KBM-7 (cell line): ENCODE data around the gene NTRK3.
"Not testable (repeated sequence)": the region's sequence is repeated elsewhere in the genome, so short reads cannot be mapped to it uniquely, and the experiment has no call there.

ENCODE experiments used
- DNase-seq: peaks from one replicate; pipeline ENCODE4 v3.0.0-alpha.2; 2015
- in situ Hi-C: fragments of 300-500 bp; cut with MboI; formaldehyde crosslinking; loops from 2 replicates; pipeline ENCODE4 v1.14.3; 2020; ENCODE audit warnings: low sequenced_read_pairs, low pct_unique_long_range_greater_than_20kb, mixed read lengths

Gene NTRK3

DNA sequence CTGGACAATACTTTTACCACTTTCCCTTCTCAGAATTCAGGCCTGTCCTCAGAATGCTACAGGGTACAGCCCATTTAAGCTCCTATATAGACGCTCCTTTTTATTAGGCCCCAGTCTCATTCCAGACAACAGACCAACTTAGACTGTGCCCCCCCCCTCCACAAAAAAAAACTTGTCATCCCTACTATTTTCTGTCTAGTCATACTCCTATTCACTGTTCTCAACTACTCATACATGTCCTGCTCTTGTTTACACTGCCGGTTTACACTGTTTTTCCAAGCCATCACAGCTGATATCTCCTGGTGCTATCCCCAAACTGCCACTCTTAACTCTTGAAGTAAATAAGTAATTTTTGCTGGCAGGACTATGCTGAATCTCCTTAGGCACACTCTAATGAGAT lies 420.7 kb downstream of the NTRK3 start:
- DNase-seq, in situ Hi-C loops: not testable (repeated sequence)

DNA sequence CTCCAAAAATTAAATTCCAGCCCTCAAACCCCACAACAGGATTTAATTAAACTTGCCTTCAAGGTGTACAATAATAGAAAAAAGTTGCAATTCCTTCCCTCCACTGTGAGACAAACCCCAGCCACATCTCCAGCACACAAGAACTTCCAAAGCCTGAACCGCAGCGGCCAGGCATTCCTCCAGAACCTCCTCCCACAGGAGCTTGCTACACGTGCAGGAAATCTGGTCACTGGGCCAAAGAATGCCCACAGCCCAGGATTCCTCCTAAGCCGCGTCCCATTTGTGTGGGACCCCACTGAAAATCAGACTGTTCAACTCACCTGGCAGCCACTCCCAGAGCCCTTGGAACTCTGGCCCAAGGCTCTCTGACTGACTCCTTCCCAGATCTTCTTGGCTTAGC lies 423.2 kb downstream of the NTRK3 start:
- in situ Hi-C loops, DNase-seq: not testable (repeated sequence)

DNA sequence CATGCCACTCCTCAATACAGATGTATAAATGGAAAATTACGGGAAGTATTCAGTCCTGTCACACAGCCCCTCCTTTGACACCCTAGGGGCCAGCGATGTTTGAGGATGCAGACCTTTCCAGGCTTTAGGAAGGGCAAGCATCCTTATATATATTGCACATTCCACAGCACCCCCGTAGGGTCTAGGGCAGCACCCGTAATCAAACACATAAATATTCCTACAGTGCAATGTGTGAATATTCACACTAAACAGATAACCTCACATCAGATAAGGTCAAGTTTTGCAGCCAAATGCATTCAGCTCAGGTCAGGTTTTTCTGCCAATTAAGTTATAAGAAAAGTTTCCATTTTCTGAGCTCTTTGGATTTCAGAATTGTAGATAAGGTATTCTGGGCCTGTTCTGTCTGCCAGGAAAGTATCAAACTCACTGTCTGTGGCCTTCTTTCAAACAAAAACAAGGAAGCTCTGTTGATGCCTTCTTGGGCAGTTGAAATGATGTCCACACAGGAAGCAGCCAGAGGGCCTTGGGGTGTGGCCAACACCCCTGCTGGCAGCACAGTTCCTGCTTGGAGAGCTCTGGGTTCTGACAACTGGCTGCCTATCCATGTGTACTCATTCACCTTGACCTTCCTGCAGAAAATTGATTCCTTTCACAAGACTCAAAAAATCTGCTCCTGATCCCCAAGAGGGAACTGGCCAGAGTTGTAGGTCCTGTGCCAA lies 427.0 kb downstream of the NTRK3 start:
- in situ Hi-C loops: no loop called here
- no peak for DNase-seq

DNA sequence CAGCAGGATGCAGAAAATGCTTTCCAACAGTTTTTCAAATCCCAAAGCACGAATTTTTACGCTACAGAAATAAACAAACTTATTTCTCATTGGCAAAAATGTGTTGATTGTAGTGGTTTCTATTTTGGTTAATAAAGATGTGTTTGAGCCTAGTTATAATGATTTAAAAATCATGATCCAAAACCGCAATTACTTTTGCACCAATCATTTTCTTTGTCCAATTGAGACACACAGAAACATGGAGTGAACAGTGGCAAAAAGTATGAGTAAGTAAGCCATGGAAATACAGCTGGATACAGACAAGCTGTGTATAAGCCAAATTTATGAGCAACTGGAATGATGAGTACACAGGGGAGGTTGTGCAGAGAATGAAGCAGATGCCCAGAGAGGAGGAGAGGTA lies 427.9 kb downstream of the NTRK3 start:
- DNase-seq: no peak
- in situ Hi-C loops: no loop called here

DNA sequence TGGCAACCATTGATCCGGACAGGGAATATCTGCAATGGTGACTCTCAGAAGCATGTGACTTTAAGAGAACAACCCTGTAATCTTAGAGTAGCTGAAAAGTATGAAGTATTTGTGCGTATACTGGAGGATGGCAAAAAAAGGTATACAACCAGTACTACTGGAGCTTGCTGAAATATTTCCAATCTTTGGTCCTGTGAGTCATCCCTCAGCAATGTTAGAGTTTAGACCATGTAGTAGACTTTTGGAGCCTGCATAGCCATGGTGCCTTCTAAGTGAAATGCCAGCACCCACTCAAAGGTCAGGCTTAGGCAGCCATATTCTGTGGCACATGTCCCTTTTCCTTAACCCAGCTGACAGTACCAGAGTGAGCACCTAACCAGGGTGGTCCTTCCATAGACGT lies 429.4 kb downstream of the NTRK3 start:
- DNase-seq: no peak
- in situ Hi-C loops: no loop called here

GRCh38 chr15:87826119-87826747 lies 430.3 kb downstream of the NTRK3 start:
- DNase-seq: no peak
- in situ Hi-C loops: no loop called here

- no peak for DNase-seq
- in situ Hi-C loops: no loop called here
Observed at GRCh38 chr15:87818756-87819155, 437.8 kb downstream of the NTRK3 start.

DNA sequence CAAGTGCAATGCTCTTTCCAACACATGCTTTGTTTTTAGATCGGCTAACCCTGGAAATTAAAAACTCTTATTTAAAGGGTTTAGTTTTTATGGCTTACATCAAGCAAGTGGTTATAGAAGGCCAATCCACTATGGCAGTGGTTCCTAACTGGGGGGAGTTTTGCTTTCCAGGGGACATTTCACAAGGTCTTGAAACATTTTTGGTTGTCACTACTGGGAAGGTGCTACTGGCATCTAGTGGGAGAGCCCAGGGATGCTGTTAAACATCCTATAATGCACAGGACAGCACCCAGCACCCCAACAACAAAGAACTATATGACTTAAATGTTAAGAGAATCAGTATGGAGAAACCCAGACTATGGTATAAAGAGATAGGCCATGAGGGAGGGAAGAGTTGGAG lies 439.0 kb downstream of the NTRK3 start:
- DNase-seq: no peak
- in situ Hi-C loops: no loop called here

- DNase-seq: no peak
- in situ Hi-C loops: no loop called here
Observed at GRCh38 chr15:87816811-87817210, 439.7 kb downstream of the NTRK3 start.

- in situ Hi-C loops: no loop called here
- no peak for DNase-seq
Observed at GRCh38 chr15:87816016-87816415, 440.5 kb downstream of the NTRK3 start.
